Islet of Langerhans (tissue), 1 donor: Measurements from ENCODE around the gene WDR82.

Experiments used
- FAIRE-seq: peaks from one replicate; lab custom pipeline; 2011; peaks lifted over from hg19 to GRCh38; lab: Jason Lieb, UNC

WDR82 gene

GRCh38 chr3:52308308-52308707, 29.9 kb upstream of the WDR82 start:
- FAIRE-seq: no peak

GRCh38 chr3:52306978-52307377, 28.5 kb upstream of the WDR82 start:
- no peak for FAIRE-seq

- no peak for FAIRE-seq
Observed at GRCh38 chr3:52305926-52306325, 27.5 kb upstream of the WDR82 start.

- FAIRE-seq: no peak
Observed at GRCh38 chr3:52303811-52304210, 25.4 kb upstream of the WDR82 start.

- no peak for FAIRE-seq
Observed at GRCh38 chr3:52302426-52303145, 24.1 kb upstream of the WDR82 start.

GRCh38 chr3:52299879-52300611, 21.6 kb upstream of the WDR82 start:
- no peak for FAIRE-seq

- FAIRE-seq: no peak
Observed at GRCh38 chr3:52299247-52299878, 20.9 kb upstream of the WDR82 start.

GRCh38 chr3:52298149-52299098, 20.0 kb upstream of the WDR82 start:
- no peak for FAIRE-seq

GRCh38 chr3:52297242-52298148, 19.0 kb upstream of the WDR82 start:
- FAIRE-seq: no peak

GRCh38 chr3:52295671-52296208, 17.3 kb upstream of the WDR82 start:
- FAIRE-seq: no peak

GRCh38 chr3:52294320-52295150, 16.1 kb upstream of the WDR82 start:
- no peak for FAIRE-seq

- no peak for FAIRE-seq
Observed at GRCh38 chr3:52293491-52294319, 15.3 kb upstream of the WDR82 start.

- FAIRE-seq: no peak
Observed at GRCh38 chr3:52292247-52293065, 14.0 kb upstream of the WDR82 start.

- no peak for FAIRE-seq
Observed at GRCh38 chr3:52291508-52292181, 13.2 kb upstream of the WDR82 start.

GRCh38 chr3:52290596-52291507, 12.4 kb upstream of the WDR82 start:
- FAIRE-seq: no peak
